HG03025 (cell line): ENCODE data around the gene SLC1A5.

Experiments
- ATAC-seq: cut with Tn5 transposase; IDR thresholded peaks from one replicate; pipeline ENCODE4 v1.9.1; 2021; ENCODE audit warnings: mild to moderate bottlenecking, moderate library complexity; ENCODE audit not compliant: unreplicated experiment, low FRiP score

The SLC1A5 gene

GRCh38 chr19:46726971-46727501, 61.4 kb downstream of the SLC1A5 start:
- ATAC-seq, result no peak

GRCh38 chr19:46726551-46726950, 61.8 kb downstream of the SLC1A5 start:
- ATAC-seq, result no peak

- no peak for ATAC-seq
Observed at GRCh38 chr19:46725859-46726393, 62.5 kb downstream of the SLC1A5 start.

GRCh38 chr19:46725036-46725820, 63.2 kb downstream of the SLC1A5 start:
- ATAC-seq, result no peak
